Measurements from ENCODE around the gene GNG14.

- TF ChIP-seq CTCF (IDR thresholded peaks at IDR 0.05) (no peak), POLR2A (IDR thresholded peaks at IDR 0.05; ENCODE audit: low read depth) (no peak), POLR2AphosphoS5 (IDR thresholded peaks at IDR 0.05) (no peak)
These were observed 17.5 kb upstream of the GNG14 start for GRCh38 chr19:12670159-12670928.

Data from esophagus muscularis mucosa (tissue), 3 donors.